GM19239 (cell line): ENCODE results near the gene FYN.
A peak's percentile ranks its signal among the peaks of the same experiment; 100 is the strongest.

Source experiments
- DNase-seq: peaks from one replicate; pipeline ENCODE4 v3.0.0; 2011; ENCODE audit warnings: low spot score; ENCODE audit not compliant: insufficient read length
- FAIRE-seq: peaks from 2 replicates; lab custom pipeline; 2011; peaks lifted over from hg19 to GRCh38; lab: Jason Lieb, UNC

The FYN gene

GRCh38 chr6:111857674-111858337 is 15.4 kb downstream of the FYN start:
- FAIRE-seq = no peak
- no peak for DNase-seq

- FAIRE-seq = no peak
- DNase-seq = no peak
Observed at GRCh38 chr6:111855753-111856152, 17.5 kb downstream of the FYN start.

- DNase-seq = no peak
- FAIRE-seq = no peak
Observed at GRCh38 chr6:111854683-111855082, 18.6 kb downstream of the FYN start.

- no peak for FAIRE-seq
- DNase-seq = no peak
Observed at GRCh38 chr6:111852725-111853124, 20.5 kb downstream of the FYN start.

GRCh38 chr6:111850295-111850937 is 22.8 kb downstream of the FYN start:
- FAIRE-seq (peak; percentile 66), DNase-seq (no peak)

- DNase-seq = no peak
- FAIRE-seq = no peak
Observed at GRCh38 chr6:111849298-111849697, 24.0 kb downstream of the FYN start.

- no peak for DNase-seq
- FAIRE-seq = no peak
Observed at GRCh38 chr6:111848262-111848812, 24.9 kb downstream of the FYN start.

- FAIRE-seq (no peak), DNase-seq (no peak)
Observed at GRCh38 chr6:111846492-111847409, 26.5 kb downstream of the FYN start.

GRCh38 chr6:111846066-111846465 is 27.2 kb downstream of the FYN start:
- DNase-seq (no peak), FAIRE-seq (no peak)

- FAIRE-seq (peak; percentile 28), DNase-seq (no peak)
Observed at GRCh38 chr6:111845441-111845871, 27.8 kb downstream of the FYN start.

GRCh38 chr6:111844921-111845320 is 28.3 kb downstream of the FYN start:
- peak; percentile 52 for FAIRE-seq
- DNase-seq = no peak

- FAIRE-seq = peak; percentile 85
- no peak for DNase-seq
Observed at GRCh38 chr6:111844376-111844775, 28.9 kb downstream of the FYN start.

GRCh38 chr6:111843347-111844147 is 29.7 kb downstream of the FYN start:
- DNase-seq = no peak

GRCh38 chr6:111842891-111843290 is 30.4 kb downstream of the FYN start:
- no peak for FAIRE-seq
- no peak for DNase-seq

More at GRCh38 chr6:111843347-111844147, 29.7 kb downstream of the FYN start:
- FAIRE-seq = no peak

GRCh38 chr6:111842271-111842822 is 30.9 kb downstream of the FYN start:
- FAIRE-seq (no peak), DNase-seq (no peak)

GRCh38 chr6:111841822-111842221 is 31.4 kb downstream of the FYN start:
- DNase-seq (no peak), FAIRE-seq (peak; percentile 76)

- DNase-seq (no peak), FAIRE-seq (no peak)
Observed at GRCh38 chr6:111840803-111841202, 32.4 kb downstream of the FYN start.

- DNase-seq (no peak), FAIRE-seq (no peak)
Observed at GRCh38 chr6:111838749-111839484, 34.3 kb downstream of the FYN start.
